GM18868 (cell line): ENCODE results near the gene DLX4.

Experiments
- ATAC-seq: cut with Tn5 transposase; IDR thresholded peaks from one replicate; pipeline ENCODE4 v1.9.1; 2021; ENCODE audit warnings: mild to moderate bottlenecking, moderate library complexity; ENCODE audit not compliant: unreplicated experiment

DLX4 gene

GRCh38 chr17:49946964-49947584 lies 21.9 kb upstream of the DLX4 start:
- ATAC-seq: no peak

- no peak for ATAC-seq
These were observed 19.4 kb upstream of the DLX4 start for GRCh38 chr17:49949634-49950033.

GRCh38 chr17:49951362-49952082 lies 17.5 kb upstream of the DLX4 start:
- no peak for ATAC-seq

DNA sequence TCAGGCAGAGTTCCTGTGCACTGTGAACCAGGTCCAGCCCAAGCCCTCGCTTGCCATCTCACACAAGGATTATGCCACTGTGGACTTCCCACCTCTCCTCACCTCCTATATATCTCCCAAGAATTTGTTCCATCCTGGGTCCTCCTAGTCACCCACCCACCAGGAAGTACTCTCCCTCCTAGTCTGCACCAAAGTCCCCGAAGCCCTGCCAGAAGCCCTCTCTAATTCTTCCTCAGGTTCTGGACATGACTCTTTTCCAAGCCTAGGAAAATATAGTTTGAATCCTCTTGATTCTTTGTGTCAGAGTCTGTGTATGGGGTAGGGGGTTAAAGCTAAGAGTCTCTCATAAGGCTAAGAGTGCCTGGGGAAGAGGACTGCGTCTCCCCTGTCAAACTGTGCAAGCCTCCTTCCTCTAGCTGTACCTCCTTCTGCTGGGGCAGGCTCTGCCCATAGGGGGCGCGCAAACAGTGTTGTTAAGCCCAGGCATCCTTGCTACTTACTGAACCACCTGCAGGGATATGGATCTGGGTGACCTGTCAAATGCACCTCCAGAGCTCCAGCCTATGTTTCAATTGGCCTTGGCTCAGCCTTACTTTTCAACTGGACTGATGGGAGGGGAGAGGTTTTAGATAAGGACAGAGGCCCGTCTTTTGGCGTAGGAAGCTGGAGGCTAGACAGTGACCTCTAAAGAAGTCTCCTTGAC lies 16.6 kb upstream of the DLX4 start:
- peak; percentile 65 for ATAC-seq

- no peak for ATAC-seq
These were observed 16.0 kb upstream of the DLX4 start for GRCh38 chr17:49952912-49953497.

DNA sequence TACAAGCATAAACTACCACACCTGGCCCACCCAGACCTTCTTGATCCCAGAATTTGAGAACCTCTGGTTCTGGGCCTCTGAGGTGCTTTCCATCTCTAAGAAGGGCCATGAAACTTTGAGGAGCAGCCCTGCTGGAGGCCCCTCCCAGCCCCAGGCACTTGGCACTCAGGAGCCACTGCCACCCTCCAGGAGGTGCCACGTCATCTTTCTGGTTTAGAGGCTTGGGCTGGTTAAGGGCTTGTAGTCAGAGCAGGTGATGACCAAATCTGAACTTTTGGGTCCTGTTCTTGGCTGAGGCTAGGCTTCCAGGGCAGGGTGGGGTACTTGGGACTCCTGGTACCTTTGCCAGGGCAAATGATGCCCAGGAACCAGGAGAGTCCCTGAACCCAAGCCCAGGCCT lies 13.8 kb upstream of the DLX4 start:
- ATAC-seq: no peak

DNA sequence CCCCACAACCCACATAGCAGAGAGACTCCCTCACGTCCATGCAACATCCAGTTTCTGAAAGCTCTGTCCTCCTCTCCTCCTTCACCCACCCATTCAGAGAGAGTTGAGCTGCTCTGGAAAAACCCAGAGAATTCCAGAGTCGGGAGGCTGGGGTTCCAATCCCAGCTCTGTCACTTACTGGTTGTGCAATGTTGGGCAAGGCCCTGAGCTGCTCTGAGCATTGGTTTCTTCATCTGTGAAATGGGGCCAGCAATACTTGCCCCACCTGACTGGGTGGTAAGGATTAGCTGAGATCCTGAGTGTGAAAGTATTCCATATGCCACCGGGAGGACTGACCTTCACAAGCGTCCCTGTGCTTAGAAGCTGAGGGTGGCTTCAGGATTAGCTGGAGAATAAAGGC lies 12.2 kb upstream of the DLX4 start:
- ATAC-seq: no peak

DNA sequence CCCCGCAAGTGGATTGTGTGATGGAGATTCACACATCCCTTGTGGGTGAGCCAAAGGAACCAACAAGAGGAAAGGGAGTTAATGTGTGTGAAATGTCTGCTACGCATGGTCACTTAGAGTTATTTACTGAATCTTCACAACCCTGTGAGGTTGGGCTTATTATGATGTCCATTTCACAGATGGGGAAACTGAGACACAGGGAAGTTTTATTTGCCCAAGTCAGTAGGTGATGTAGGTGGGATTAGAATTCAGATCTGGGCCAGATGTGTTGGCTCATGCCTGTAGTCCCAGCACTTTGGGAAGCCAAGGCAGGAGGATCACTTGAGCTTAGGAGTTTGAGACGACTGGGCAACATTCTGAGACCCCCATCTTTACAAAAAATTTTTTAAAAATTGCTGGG lies 11.6 kb upstream of the DLX4 start:
- no peak for ATAC-seq

- no peak for ATAC-seq
These were observed 10.3 kb upstream of the DLX4 start for GRCh38 chr17:49958723-49959122.

- no peak for ATAC-seq
These were observed 9.6 kb upstream of the DLX4 start for GRCh38 chr17:49959183-49959935.

DNA sequence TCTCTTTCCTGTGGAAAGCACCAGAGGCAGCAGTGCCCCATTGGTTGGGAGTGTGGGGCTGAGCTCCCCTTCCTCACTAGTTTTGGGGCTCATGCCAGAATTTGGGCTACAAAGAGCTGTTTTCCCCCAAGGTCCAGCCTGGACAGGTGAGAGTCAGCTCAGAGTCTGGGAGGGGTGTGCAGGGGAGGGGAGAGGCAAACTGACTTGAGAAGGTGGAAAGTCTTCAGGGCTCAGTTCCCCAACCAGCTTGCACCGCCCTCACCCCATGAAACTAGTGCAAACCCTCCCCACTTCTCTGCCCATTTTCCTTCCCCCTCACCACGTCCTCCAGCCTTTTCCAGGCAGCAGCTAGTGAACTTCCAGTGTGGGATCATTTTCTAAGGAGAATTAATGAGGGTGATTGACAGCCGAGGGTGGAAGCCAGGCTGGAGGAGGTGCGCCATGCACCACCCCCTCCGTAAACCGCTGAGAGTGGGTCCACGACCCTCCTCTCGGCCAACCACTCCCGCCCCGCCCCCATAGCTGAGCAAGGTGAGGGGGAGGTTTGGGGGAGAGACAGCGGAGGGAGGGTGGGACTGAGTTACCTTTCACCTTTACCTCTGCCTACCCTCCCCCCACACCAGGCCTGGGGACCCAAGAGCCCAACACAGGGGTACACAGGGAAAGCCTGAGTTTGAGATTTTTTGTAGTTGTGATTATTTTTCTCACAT lies 6.2 kb upstream of the DLX4 start:
- ATAC-seq: no peak

- ATAC-seq: no peak
These were observed 5.7 kb upstream of the DLX4 start for GRCh38 chr17:49963309-49963625.

GRCh38 chr17:49963626-49964302 lies 5.2 kb upstream of the DLX4 start:
- no peak for ATAC-seq

DNA sequence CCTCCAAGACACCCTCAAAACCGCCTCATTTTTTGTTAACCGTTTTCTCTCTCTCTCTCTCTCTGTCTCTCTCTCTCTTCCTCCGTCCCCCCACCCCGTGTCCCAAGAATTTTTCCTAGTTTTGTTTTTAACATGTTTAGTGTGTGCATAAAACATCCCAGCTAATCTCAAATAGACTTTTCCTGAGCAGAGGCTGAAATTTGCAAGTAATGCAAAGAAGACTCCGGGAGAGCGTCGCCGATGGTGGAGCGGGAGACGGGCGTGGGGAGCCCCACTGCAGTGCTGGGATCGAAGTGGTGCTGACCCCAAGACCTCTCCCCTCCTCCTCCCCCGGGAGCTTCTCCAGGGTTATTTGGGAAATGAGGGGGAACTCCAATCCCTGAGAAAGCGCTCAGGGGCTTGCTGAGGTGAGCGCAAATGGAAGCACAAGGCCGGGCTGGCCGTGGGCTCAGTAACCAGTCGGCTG lies 4.7 kb upstream of the DLX4 start:
- ATAC-seq: no peak

GRCh38 chr17:49964769-49965523 lies 4.0 kb upstream of the DLX4 start:
- no peak for ATAC-seq

DNA sequence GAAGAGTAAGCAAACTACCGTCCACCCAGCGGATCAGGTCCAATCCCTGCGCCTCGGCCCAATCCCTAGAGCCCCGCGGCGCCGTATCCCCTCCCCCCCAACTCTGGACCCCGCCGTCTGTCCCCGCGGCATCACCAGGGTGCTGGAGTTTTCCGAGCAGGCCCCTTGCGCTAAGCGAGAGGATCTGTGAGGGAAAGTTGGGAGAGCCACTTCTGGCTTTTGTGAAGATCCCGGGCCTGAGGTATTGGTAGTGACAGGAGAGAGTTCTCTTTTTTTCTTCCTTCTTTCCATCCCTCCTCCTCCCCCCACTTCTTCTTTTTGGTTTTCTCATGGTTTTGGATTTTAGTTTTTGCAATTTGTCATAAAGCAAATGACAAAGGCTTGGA lies 3.5 kb upstream of the DLX4 start:
- no peak for ATAC-seq

DNA sequence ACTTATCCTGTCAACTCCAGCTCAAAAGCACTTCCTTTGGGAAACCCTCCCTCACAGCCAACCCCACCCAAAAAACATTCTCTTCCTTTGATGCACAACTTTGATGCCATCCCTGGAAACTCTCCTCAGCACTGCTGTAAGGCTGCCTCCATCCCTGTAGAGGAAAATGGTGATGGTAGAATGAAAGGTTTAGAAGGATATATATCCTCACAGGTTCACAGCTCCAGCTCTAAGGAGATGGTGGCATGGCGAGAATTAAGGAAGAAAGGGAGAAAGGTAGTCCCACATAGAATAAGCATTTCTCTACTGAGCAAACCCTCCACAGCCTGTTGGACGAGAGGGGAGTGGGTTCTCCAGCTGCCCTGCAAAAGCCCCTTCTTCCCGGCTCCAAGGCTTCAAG lies 2.2 kb upstream of the DLX4 start:
- no peak for ATAC-seq

DNA sequence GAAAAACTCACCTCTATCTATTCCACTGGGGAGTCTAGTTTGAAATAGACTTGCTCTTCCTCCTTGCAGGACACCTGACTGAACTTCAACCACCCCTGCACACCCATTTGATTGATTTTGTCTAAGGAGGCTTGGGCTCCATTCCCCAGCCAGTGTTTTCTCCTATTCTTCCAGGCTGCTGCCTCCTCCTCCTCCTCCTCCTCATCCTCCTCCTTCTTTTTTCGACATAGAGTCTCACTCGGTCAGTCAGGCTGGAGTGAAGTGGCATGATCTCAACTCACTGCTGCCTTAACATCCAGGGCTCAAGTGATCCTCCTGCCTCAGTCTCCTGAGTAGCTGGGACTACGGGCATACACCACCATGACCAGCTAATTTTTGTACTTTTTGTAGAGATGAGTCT lies 1.8 kb upstream of the DLX4 start:
- ATAC-seq: no peak
